HG03469 (cell line): Measurements from ENCODE around the gene HERC4.

Experiments
- ATAC-seq: cut with Tn5 transposase; IDR thresholded peaks from one replicate; pipeline ENCODE4 v1.9.1; 2021; ENCODE audit warnings: mild to moderate bottlenecking, moderate library complexity, moderate number of reproducible peaks; ENCODE audit not compliant: unreplicated experiment

Gene HERC4

GRCh38 chr10:68074775-68075549, at the start of gene HERC4:
Gene HERC4 (minus strand): TSS chr10:68075283. CDS start chr10:68073108, 2,175 bp downstream.
- peak; percentile 74 for ATAC-seq

GRCh38 chr10:68124718-68125117, 49.6 kb upstream of the HERC4 start:
- ATAC-seq, result no peak

GRCh38 chr10:68121852-68122251, 46.8 kb upstream of the HERC4 start:
- no peak for ATAC-seq

GRCh38 chr10:68121020-68121743, 46.1 kb upstream of the HERC4 start:
- no peak for ATAC-seq

- ATAC-seq, result no peak
Observed at GRCh38 chr10:68118657-68119056, 43.6 kb upstream of the HERC4 start.

GRCh38 chr10:68112837-68113236, 37.8 kb upstream of the HERC4 start:
- no peak for ATAC-seq

- ATAC-seq, result no peak
Observed at GRCh38 chr10:68111584-68111983, 36.5 kb upstream of the HERC4 start.

GRCh38 chr10:68110027-68110426, 34.9 kb upstream of the HERC4 start:
- ATAC-seq, result no peak

- ATAC-seq, result no peak
Observed at GRCh38 chr10:68109331-68109730, 34.2 kb upstream of the HERC4 start, which contains the start of gene MYPN. Gene MYPN (plus strand): TSS chr10:68109488. CDS start chr10:68121439, 11,951 bp downstream.

GRCh38 chr10:68108653-68109052, 33.6 kb upstream of the HERC4 start:
- ATAC-seq, result no peak

GRCh38 chr10:68108051-68108450, 33.0 kb upstream of the HERC4 start:
- no peak for ATAC-seq

GRCh38 chr10:68107651-68108050, 32.6 kb upstream of the HERC4 start:
- no peak for ATAC-seq

GRCh38 chr10:68106656-68107055, 31.6 kb upstream of the HERC4 start:
- no peak for ATAC-seq

GRCh38 chr10:68105820-68106219, 30.7 kb upstream of the HERC4 start:
- no peak for ATAC-seq

GRCh38 chr10:68103901-68104300, 28.8 kb upstream of the HERC4 start:
- ATAC-seq, result no peak

GRCh38 chr10:68103261-68103878, 28.3 kb upstream of the HERC4 start:
- ATAC-seq, result no peak

- ATAC-seq, result no peak
Observed at GRCh38 chr10:68101066-68101465, 26.0 kb upstream of the HERC4 start.

- no peak for ATAC-seq
Observed at GRCh38 chr10:68099736-68100135, 24.7 kb upstream of the HERC4 start.

- ATAC-seq, result no peak
Observed at GRCh38 chr10:68096913-68097516, 21.9 kb upstream of the HERC4 start.

- ATAC-seq, result no peak
Observed at GRCh38 chr10:68095153-68095552, 20.1 kb upstream of the HERC4 start.

GRCh38 chr10:68092512-68092911, 17.4 kb upstream of the HERC4 start:
- no peak for ATAC-seq
